ENCODE measurements around the gene CFAP53.

The CFAP53 gene

GRCh38 chr18:50268022-50268747, 1.9 kb upstream of the CFAP53 start:
- Histone ChIP-seq H3K27me3 (replicated peaks; ENCODE audit: insufficient read depth, low read length) (no peaks in the 10 kb centered on the region), H4K20me1 (ENCODE audit: insufficient read depth, low read length) (no peaks in the 10 kb centered on the region), H3K4me2 (ENCODE audit: low read depth, low read length) (peak overlapping the region; percentile 60), H3K4me3 (ENCODE audit: low read length) (peak overlapping the region; percentile 53), H3K9me3 (replicated peaks; ENCODE audit: insufficient read depth, low read length) (no peaks in the 10 kb centered on the region), H3K36me3 (replicated peaks; ENCODE audit: insufficient read depth, low read length) (peaks cover 12% of the 10 kb centered on the region; the same call in 1 of the 2 replicates), H3K4me1 (ENCODE audit: low read length) (peaks cover 16% of the 10 kb centered on the region; the same call in 1 of the 2 replicates), H3K27ac (ENCODE audit: low read length) (peak overlapping the region; percentile 33; the same call in 1 of the 2 replicates), H3K9ac (ENCODE audit: low read length) (peak overlapping the region; percentile 38; the same call in 1 of the 2 replicates), H2AFZ (ENCODE audit: low read length) (peak overlapping the region; percentile 50), H3F3A (ENCODE audit: insufficient read depth, low read length) (peaks cover 20% of the 10 kb centered on the region; the same call in 1 of the 2 replicates), H3K79me2 (ENCODE audit: low read length) (no peaks in the 10 kb centered on the region), H3K9me2 (replicated peaks; ENCODE audit: insufficient read depth, low read length) (no peaks in the 10 kb centered on the region)
- peak; percentile 85 for DNase-seq
- no peak for TF ChIP-seq EZH2 (optimal IDR thresholded peaks at IDR 0.05; ENCODE audit: low read depth, low read length)
- no peak for TF ChIP-seq EZH2phosphoT487 (IDR thresholded peaks at IDR 0.05; ENCODE audit: low read length)
- TF ChIP-seq CTCF (IDR thresholded peaks at IDR 0.05; ENCODE audit: low read length), result peak; percentile 85

- no peak for DNase-seq
- Histone ChIP-seq H3K9me2 (replicated peaks; ENCODE audit: insufficient read depth, low read length) (no peaks in the 10 kb centered on the region), H3K4me2 (ENCODE audit: low read depth, low read length) (no peak overlapping the region)
These were observed 3.3 kb downstream of the CFAP53 start for GRCh38 chr18:50262977-50263376.

GRCh38 chr18:50250935-50251334, 15.4 kb downstream of the CFAP53 start:
- no peaks in the 10 kb centered on the region for H3K27me3 ChIP-seq (replicated peaks; ENCODE audit: insufficient read depth, low read length)
- H3K4me2 ChIP-seq (ENCODE audit: low read depth, low read length), result no peak overlapping the region
- no peak for DNase-seq
- no peaks in the 10 kb centered on the region for H4K20me1 ChIP-seq (ENCODE audit: insufficient read depth, low read length)
- H3K79me2 ChIP-seq (ENCODE audit: low read length), result no peaks in the 10 kb centered on the region
- H3K36me3 ChIP-seq (replicated peaks; ENCODE audit: insufficient read depth, low read length), result no peaks in the 10 kb centered on the region
- H3K4me1 ChIP-seq (ENCODE audit: low read length), result no peaks in the 10 kb centered on the region
- no peak overlapping the region for H3K9ac ChIP-seq (ENCODE audit: low read length)
- TF ChIP-seq EZH2 (optimal IDR thresholded peaks at IDR 0.05; ENCODE audit: low read depth, low read length), result no peak
- no peak for TF ChIP-seq CTCF (IDR thresholded peaks at IDR 0.05; ENCODE audit: low read length)
- TF ChIP-seq EZH2phosphoT487 (IDR thresholded peaks at IDR 0.05; ENCODE audit: low read length), result no peak
- no peaks in the 10 kb centered on the region for H3F3A ChIP-seq (ENCODE audit: insufficient read depth, low read length)
- H3K9me3 ChIP-seq (replicated peaks; ENCODE audit: insufficient read depth, low read length), result no peaks in the 10 kb centered on the region
- no peaks in the 10 kb centered on the region for H3K9me2 ChIP-seq (replicated peaks; ENCODE audit: insufficient read depth, low read length)
- no peak overlapping the region for H3K4me3 ChIP-seq (ENCODE audit: low read length)
- no peak overlapping the region for H3K27ac ChIP-seq (ENCODE audit: low read length)
- 0 out of 2 replicates have a peak overlapping the region, but pooled peaks have one; percentile 10 for H2AFZ ChIP-seq (ENCODE audit: low read length)

More at GRCh38 chr18:50262977-50263376, 3.3 kb downstream of the CFAP53 start:
- H3K9me3 ChIP-seq (replicated peaks; ENCODE audit: insufficient read depth, low read length), result no peaks in the 10 kb centered on the region
- H3K9ac ChIP-seq (ENCODE audit: low read length), result no peak overlapping the region
- no peaks in the 10 kb centered on the region for H3K79me2 ChIP-seq (ENCODE audit: low read length)
- H3K4me3 ChIP-seq (ENCODE audit: low read length), result no peak overlapping the region
- H3K4me1 ChIP-seq (ENCODE audit: low read length), result peaks cover 12% of the 10 kb centered on the region; the same call in 1 of the 2 replicates
- no peaks in the 10 kb centered on the region for H4K20me1 ChIP-seq (ENCODE audit: insufficient read depth, low read length)
- H2AFZ ChIP-seq (ENCODE audit: low read length), result no peak overlapping the region
- TF ChIP-seq EZH2phosphoT487 (IDR thresholded peaks at IDR 0.05; ENCODE audit: low read length), result no peak
- TF ChIP-seq CTCF (IDR thresholded peaks at IDR 0.05; ENCODE audit: low read length), result no peak
- no peak for TF ChIP-seq EZH2 (optimal IDR thresholded peaks at IDR 0.05; ENCODE audit: low read depth, low read length)
- H3K36me3 ChIP-seq (replicated peaks; ENCODE audit: insufficient read depth, low read length), result no peaks in the 10 kb centered on the region
- H3K27me3 ChIP-seq (replicated peaks; ENCODE audit: insufficient read depth, low read length), result no peaks in the 10 kb centered on the region
- H3K27ac ChIP-seq (ENCODE audit: low read length), result no peak overlapping the region
- 0 out of 2 replicates have a peak, but pooled peaks cover 6% of the 10 kb centered on the region for H3F3A ChIP-seq (ENCODE audit: insufficient read depth, low read length)
